Muscle of arm (tissue), 12 donors: ENCODE data around the gene KLHL30. TPM values are rescaled to one million over a fixed set of nuclear protein-coding genes. Genes with fewer than 3 reads are reported as not detected.

Source experiments
- DNase-seq: peaks from one replicate; pipeline ENCODE4 v3.0.0-alpha.2; 2013
- polyA plus RNA-seq, 12 donors: library from polyadenylated mRNA; unstranded; fragments of 120-200 nt; gene quantifications; one replicate each; pipeline ENCODE4 v1.2.1, GENCODE V29; 2013; ENCODE audit not compliant: insufficient read length in 12 of 12

The KLHL30 gene
- polyA plus RNA-seq, 12 donors: 4.1 to 114 (median 14.2) TPM

GRCh38 chr2:238130111-238130695, 8.3 kb upstream of the KLHL30 start:
- no peak for DNase-seq

GRCh38 chr2:238130696-238131628, 7.5 kb upstream of the KLHL30 start:
- DNase-seq: no peak

- no peak for DNase-seq
Observed at GRCh38 chr2:238131761-238132462, 6.6 kb upstream of the KLHL30 start.

GRCh38 chr2:238132463-238133450, 5.7 kb upstream of the KLHL30 start:
- no peak for DNase-seq

DNA sequence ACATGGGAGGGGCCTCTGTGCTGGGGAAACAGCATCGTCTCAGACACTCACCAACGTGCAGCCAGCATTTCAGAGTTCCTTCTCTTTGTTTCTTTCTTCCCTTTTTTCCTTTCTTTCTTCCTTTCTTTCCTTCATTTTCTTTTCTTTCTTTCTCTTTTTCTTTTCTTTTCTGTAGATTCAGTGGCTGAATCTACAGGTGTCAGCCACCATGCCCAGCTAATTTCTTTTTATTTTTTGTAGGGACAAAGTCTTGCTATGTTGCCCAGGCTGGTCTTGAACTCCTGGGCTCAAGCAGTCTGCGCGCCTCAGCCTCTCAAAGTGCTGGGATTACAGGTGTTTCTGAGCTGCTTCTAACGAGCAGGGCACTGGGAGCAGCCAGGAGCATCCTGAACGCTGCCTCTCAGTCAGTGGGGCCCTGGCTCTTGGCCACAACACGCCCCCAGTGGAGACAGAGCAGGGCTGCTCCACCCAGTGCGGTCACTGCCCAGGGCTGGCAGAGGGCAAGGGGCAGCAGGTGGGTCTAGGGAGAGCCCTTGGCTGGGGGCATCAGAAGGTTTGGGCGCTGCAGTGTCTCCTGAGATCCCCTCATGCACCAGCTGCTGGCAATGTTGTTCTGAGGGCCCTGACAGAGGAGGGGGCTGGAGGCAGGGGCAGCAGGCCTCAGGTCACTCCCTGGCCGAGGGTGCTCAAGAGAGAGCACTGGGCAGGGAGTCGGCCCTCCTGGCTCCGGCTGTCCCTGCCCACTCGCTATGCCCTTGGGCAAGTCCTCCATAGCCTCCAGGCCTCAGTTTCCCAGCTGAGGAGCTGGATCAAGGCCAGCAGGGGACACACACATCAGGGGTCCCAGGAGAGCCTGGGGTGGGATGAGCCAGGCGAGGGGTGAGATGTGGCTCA, 4.7 kb upstream of the KLHL30 start:
- no peak for DNase-seq

- no peak for DNase-seq
Observed at GRCh38 chr2:238134393-238134785, 4.1 kb upstream of the KLHL30 start.

- no peak for DNase-seq
Observed at GRCh38 chr2:238135601-238136150, 2.8 kb upstream of the KLHL30 start.

- no peak for DNase-seq
Observed at GRCh38 chr2:238136820-238137537, 1.5 kb upstream of the KLHL30 start.

GRCh38 chr2:238137885-238138284, 583 bp upstream of the KLHL30 start:
- DNase-seq: no peak

- no peak for DNase-seq
Observed at GRCh38 chr2:238139196-238140039, 950 bp downstream of the KLHL30 start.

DNA sequence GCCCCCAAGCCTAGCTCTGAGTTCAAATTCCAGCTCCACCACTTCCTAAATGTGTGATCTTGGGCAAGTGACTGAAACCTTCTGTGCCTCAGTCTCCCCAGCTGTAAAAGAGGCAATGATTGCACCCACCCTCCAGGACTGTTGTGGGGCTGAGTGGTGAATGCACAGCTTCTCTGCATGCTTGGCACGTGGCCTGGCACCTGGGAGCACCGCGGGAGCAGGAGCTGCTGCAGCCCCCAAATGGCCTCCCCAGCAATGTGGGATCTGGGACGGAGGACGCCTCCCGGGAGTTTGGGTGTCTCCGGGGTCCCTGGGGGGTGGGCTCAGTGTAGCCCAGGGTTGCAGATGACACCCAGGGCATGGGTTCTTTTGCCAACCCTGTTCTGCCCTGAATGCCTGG, 1.6 kb downstream of the KLHL30 start:
- no peak for DNase-seq

- DNase-seq: no peak
Observed at GRCh38 chr2:238140721-238141540, 2.5 kb downstream of the KLHL30 start.

- DNase-seq: no peak
Observed at GRCh38 chr2:238141541-238142318, 3.3 kb downstream of the KLHL30 start.

DNA sequence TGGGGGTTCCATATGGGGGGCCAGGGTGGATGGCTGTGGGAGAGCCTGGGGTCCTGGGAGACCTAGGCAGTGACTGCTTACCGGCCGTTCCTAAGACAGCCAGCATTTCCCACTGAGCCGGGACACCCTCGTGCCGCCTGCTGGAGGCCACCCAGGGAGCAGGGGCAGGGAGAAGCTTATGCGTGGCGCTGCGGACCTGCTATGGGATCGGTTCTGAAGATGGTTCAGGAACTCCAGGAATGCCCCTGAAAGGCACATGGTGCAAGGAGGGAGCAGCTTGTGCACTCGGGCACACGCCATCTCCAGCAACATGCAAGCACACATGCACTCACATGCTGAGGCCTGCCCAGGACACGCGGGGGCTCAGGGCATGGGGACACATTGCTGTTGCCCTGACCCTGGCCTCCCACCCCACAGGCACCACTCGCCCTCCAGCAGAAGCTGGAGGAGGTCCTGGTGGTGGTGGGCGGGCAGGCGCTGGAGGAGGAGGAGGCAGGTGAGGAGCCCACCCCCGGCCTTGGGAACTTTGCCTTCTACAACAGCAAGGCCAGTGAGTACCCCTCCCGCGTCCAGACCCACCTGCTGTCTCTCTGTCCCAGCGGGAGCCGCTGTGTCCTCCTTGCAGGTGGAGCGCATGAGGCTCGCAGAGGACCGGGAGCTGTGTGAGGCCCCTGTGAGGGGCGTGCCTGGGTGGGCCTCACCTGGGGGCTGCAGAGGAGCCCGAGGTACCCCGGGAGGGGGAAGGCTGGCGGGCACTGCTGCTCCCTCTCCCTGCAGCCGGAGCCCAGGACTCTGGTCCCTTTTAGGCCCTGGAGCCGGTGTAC, 4.1 kb downstream of the KLHL30 start:
- no peak for DNase-seq

- peak; percentile 30 for DNase-seq
Observed at GRCh38 chr2:238143239-238143951, 4.9 kb downstream of the KLHL30 start.
